Activated CD4-positive, alpha-beta T cell treated with anti-CD3 and anti-CD28 coated beads, Interleukin-2, amount 50 U/mL, for 48 hours (primary cell): ENCODE results near the gene LMOD1.

ENCODE experiments used
- DNase-seq, 2 experiments: peaks; one replicate each; pipeline ENCODE4 v3.0.0-alpha.2; 2020

Gene LMOD1

DNA sequence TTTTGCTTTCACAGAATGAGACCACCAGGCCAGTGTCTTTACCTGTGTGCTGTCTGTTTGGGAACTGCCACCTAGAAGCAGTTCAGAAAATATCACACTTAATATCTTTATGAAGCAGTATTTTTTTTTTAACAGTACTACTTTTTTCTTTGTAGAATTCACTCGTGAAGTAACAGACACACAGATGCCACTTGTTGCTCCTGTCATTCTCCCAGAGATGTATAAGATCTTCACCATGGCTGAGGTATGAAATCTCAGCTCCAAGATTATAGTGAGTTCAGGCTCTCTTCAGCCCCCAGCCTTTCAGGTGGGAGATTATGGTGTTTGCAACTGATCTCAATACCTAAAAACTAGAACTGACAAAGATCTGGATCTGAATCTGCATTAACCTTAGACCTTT lies 94.4 kb downstream of the LMOD1 start:
- no peak for DNase-seq

DNA sequence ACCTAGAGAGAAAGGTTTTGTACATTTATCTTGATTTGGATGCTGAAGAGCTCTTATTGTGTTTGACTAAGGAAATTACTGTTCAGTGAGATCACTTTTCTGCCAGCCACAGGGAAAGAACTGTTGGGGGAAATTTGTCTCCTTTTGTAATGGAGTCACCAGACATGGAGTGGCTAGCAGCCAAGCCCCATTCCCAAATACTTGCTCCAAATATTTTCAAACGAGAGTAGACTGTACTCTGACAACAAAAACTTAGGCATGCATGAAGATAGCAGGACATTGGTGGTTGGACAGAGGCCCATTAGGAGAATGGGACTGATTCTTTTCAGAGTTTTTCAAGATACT lies 96.3 kb downstream of the LMOD1 start:
- no peak for DNase-seq

DNA sequence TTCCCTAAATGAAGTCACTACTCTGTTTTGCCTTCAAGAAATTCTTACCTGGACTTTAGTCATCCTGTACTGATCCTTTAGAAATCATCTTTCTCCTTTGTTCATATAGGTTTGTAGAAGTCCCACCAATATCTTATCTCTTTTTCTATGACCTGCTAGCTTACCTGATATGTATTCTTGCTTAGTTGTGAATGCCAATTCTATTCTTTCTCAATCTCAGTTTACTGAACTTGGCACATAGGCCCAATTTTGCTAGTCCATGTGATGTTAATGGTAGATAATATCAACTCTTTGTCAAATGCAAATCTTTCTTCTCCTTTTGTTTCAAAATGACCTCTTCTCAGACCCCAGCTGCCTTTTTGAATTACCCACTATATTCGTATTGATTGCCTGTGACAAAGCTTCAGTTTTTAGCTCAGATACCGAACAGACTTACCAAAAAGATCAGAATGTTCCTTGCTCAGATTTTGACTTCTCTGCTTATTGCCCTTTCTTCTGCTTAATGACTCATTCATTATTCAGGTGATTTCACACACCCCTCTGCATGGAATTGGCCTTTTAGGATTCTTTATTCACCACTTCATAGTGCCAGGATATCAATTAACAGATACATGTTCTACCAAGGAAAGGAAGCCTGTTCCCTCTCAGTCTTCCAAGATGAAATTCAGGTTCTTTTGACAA lies 96.8 kb downstream of the LMOD1 start:
- no peak for DNase-seq

DNA sequence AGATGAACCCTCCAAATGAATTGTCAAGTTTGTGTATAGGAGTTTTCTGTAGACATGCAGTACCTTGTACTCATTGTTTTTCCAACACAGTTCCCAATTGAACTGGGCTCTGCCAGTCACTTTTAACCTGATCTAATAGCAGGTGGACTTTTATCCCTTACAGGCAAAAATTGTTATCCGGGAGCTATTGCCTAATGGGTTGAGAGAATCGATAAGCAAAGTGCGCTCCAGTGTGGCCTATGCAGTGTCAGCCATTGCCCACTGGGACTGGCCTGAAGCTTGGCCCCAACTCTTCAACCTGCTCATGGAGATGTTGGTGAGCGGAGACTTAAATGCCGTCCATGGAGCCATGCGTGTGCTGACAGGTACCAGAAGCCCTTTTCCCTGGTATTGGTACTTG lies 98.1 kb downstream of the LMOD1 start:
- DNase-seq, result no peak

DNA sequence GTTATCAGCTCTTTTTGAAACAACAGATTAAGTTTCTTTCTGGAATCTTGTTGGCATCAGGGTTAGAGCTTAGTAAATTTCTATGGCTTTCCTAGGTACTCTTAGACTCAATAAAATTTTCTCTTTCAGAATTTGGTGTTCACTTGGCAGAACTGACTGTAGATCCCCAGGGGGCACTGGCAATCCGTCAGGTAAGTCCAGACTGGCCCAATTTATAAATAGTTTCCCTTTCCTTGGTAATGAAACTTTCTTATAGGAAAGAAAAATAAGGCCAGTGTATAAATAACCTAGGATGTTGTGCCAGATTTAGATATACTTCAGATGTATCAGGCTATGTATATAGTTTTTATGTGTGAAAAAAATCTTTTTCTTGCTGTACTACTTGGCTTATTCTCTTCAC lies 99.2 kb downstream of the LMOD1 start:
- DNase-seq, result no peak
